Neuron (in vitro differentiated cells): ENCODE results near the gene LRPAP1.
"Not testable (repeated sequence)": the region's sequence is repeated elsewhere in the genome, so short reads cannot be mapped to it uniquely, and the experiment has no call there.

Experiments used
- H2AFZ ChIP-seq: one replicate; pipeline ENCODE4 v1.6.1; 2013; ENCODE audit warnings: low read depth, mild to moderate bottlenecking, inconsistent platforms, low read length, moderate library complexity
- H3K27me3 ChIP-seq: one replicate; pipeline ENCODE4 v1.6.1; 2013; ENCODE audit warnings: low read length; ENCODE audit not compliant: insufficient read depth
- H3K36me3 ChIP-seq: one replicate; pipeline ENCODE4 v1.6.1; 2013; ENCODE audit warnings: low read length; ENCODE audit not compliant: insufficient read depth
- H3K4me1 ChIP-seq: one replicate; pipeline ENCODE4 v1.6.1; 2013; ENCODE audit warnings: low read length; ENCODE audit not compliant: insufficient read depth
- H3K4me3 ChIP-seq: 2 replicates; pipeline ENCODE4 v1.5.1; 2013; ENCODE audit warnings: mild to moderate bottlenecking, low read length, moderate library complexity
- H3K9me3 ChIP-seq: one replicate; pipeline ENCODE4 v1.6.1; 2013; ENCODE audit warnings: low read length

Gene LRPAP1

DNA sequence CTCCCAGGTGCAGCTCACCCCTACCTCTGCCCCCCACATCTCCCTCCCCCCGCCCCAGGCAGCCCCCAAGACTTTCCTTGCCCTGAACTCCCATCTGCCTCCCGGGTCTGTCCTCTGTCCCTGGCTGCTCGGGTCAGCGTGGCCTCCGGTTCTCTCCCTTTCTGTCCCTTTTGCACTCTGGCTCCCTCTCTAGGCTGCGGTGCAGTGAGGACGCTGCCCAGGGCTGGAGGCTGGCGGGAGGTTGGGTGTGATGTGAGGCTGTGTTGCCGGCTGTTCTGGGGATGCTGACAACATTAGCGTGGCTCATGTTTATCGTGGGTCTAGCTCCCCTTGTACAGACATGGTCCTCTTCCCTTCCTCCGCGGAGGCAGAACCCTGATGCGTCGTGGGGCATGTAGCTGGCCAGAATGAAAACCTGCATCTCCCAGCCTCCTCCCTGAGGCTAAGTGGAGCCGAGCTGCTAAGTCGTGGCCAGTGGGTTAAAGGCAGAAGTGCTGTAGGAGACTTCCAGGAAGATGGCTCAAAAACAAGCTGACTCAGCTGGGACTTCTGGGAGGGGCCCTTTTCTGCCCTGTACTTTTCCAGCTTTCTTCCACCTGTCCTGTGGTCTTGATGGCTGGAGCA lies 24.1 kb upstream of the LRPAP1 start:
- H2AFZ ChIP-seq, H3K27me3 ChIP-seq, H3K4me3 ChIP-seq, H3K9me3 ChIP-seq, H3K36me3 ChIP-seq, H3K4me1 ChIP-seq: not testable (repeated sequence)

GRCh38 chr4:3555459-3556070 lies 23.3 kb upstream of the LRPAP1 start:
- not testable (repeated sequence) for H3K9me3 ChIP-seq, H3K36me3 ChIP-seq, H3K4me1 ChIP-seq, H3K27me3 ChIP-seq, H3K4me3 ChIP-seq, H2AFZ ChIP-seq

- not testable (repeated sequence) for H3K4me3 ChIP-seq, H3K36me3 ChIP-seq, H3K27me3 ChIP-seq, H3K4me1 ChIP-seq, H3K9me3 ChIP-seq, H2AFZ ChIP-seq
Measured at GRCh38 chr4:3551366-3551765, 19.1 kb upstream of the LRPAP1 start.

DNA sequence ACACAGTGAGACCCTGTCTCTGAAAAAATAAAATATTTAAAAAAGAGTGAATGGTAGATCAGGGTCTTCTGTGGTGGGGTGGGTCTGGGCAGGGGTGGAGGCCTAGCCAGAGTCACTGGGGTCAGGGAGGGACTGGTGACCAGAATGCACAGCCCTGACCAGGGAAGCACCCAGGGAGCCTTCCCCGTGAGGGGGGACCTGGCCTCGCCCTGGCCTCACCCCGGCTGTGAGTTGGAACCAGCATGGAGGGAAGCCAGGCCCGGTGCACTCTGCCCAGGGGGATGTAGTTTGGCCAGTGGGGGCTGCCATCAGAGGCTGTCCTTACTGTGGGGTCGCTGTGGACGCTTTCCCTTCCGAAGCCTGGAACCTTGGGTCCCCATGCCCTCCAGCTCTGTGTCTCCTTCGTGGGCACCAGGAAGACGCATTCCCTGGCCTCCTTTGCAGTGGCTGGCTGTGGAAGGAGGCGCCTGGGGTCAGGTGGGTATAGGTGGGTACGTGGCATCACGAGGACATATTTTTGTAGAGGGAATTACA lies 18.6 kb upstream of the LRPAP1 start:
- H3K4me3 ChIP-seq, H2AFZ ChIP-seq, H3K27me3 ChIP-seq, H3K36me3 ChIP-seq, H3K9me3 ChIP-seq, H3K4me1 ChIP-seq: not testable (repeated sequence)

- not testable (repeated sequence) for H3K4me1 ChIP-seq, H3K9me3 ChIP-seq, H3K36me3 ChIP-seq, H2AFZ ChIP-seq, H3K4me3 ChIP-seq, H3K27me3 ChIP-seq
Measured at GRCh38 chr4:3550041-3550440, 17.8 kb upstream of the LRPAP1 start.

DNA sequence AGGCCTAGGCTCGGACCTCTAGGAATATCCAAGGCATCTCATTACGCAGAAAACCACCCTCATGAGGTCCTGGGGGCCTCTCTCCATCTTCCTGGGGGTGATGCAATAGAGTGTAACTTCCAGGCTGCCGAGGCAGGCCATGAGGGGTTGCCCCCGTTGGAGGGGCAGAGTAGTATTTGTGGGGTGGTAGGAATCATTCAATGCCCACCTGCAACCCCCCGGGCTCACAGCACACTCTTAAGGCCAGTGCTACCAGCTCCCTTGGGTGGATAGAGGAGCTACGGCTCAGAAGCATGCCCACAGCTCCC lies 17.4 kb upstream of the LRPAP1 start:
- not testable (repeated sequence) for H3K36me3 ChIP-seq, H3K4me1 ChIP-seq, H3K27me3 ChIP-seq, H3K9me3 ChIP-seq, H3K4me3 ChIP-seq, H2AFZ ChIP-seq

- not testable (repeated sequence) for H3K36me3 ChIP-seq, H3K4me1 ChIP-seq, H3K9me3 ChIP-seq, H3K27me3 ChIP-seq, H3K4me3 ChIP-seq, H2AFZ ChIP-seq
Measured at GRCh38 chr4:3548991-3549693, 16.9 kb upstream of the LRPAP1 start.

- not testable (repeated sequence) for H3K9me3 ChIP-seq, H3K4me3 ChIP-seq, H3K36me3 ChIP-seq, H3K27me3 ChIP-seq, H3K4me1 ChIP-seq, H2AFZ ChIP-seq
Measured at GRCh38 chr4:3546721-3547120, 14.5 kb upstream of the LRPAP1 start.

- not testable (repeated sequence) for H3K4me3 ChIP-seq, H3K36me3 ChIP-seq, H3K9me3 ChIP-seq, H3K27me3 ChIP-seq, H3K4me1 ChIP-seq, H2AFZ ChIP-seq
Measured at GRCh38 chr4:3545351-3545750, 13.1 kb upstream of the LRPAP1 start.

GRCh38 chr4:3544259-3545025 lies 12.2 kb upstream of the LRPAP1 start:
- not testable (repeated sequence) for H3K27me3 ChIP-seq

DNA sequence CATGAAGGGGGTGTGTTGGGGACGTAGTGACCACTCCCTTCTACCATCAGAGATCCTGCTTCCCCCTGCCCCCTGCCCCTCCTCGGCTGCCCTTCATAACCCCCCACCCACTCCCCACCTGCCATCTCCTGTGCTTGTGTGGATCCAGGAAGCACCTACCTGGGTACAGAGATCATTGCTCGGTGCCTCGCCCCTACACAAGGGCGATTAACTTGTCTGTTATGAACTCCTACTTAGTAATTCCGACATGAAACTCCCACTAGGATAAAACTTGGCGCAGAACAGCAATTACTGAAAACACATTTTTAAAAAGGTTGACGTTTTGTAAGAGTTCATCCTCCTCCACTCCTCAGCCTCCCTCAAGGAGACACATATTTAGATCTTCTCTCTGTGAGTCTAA lies 11.2 kb upstream of the LRPAP1 start:
- H3K27me3 ChIP-seq, H3K9me3 ChIP-seq, H3K4me1 ChIP-seq, H2AFZ ChIP-seq, H3K36me3 ChIP-seq, H3K4me3 ChIP-seq: not testable (repeated sequence)

More at GRCh38 chr4:3544259-3545025, 12.2 kb upstream of the LRPAP1 start:
- H3K4me1 ChIP-seq, H3K36me3 ChIP-seq, H3K9me3 ChIP-seq, H3K4me3 ChIP-seq, H2AFZ ChIP-seq: not testable (repeated sequence)

DNA sequence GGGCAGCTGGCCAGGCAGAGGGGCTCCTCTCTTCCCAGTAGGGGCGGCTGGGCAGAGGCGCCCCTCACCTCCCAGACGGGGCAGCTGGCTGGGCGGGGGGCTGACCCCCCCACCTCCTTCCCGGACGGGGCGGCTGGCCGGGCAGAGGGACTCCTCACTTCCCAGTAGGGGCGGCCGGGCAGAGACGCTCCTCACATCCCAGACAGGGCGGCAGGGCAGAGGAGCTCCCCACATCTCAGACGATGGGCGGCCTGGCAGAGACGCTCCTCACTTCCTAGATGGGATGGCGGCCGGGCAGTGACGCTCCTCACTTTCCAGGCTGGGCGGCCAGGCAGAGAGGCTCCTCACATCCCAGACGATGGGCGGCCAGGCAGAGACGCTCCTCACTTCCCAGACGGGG lies 6.7 kb upstream of the LRPAP1 start:
- H3K4me1 ChIP-seq, H3K27me3 ChIP-seq, H3K36me3 ChIP-seq, H3K9me3 ChIP-seq, H3K4me3 ChIP-seq, H2AFZ ChIP-seq: not testable (repeated sequence)

DNA sequence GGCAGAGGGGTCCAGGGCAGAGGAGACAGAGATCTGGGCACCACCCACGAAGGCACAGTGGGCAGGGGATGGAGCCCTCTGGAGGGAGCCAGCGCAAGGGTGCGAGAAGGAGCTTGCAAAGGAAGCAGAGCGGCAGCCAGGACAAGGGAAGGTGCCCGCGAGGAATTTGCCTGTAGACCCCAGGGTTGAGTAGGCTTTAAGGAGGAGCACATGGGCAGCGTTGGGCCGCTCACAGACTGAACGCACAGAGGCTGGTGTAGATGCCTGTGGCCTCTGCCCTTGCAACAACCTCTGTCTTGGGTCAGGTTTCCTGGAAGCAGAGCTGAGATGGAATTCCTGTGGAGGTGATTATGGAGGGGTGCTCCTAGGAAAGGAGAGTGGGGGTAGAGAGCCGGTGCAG lies 3.6 kb upstream of the LRPAP1 start:
- not testable (repeated sequence) for H2AFZ ChIP-seq, H3K27me3 ChIP-seq, H3K36me3 ChIP-seq, H3K9me3 ChIP-seq, H3K4me3 ChIP-seq
- peaks cover 14% of the 10 kb centered on the region for H3K4me1 ChIP-seq
